Esophagus squamous epithelium (tissue), 5 donors: ENCODE measurements around the gene ARF1. TPM values are rescaled to one million over a fixed set of nuclear protein-coding genes. Genes with fewer than 3 reads are reported as not detected.

Source experiments
- DNase-seq: peaks from one replicate; lab custom pipeline; 2025; lab: John Stamatoyannopoulos, UW
- H3K27ac ChIP-seq, 4 donors: fragments of 200-600 bp; sonication (generic); one replicate each; pipeline ENCODE4 v1.5.1; 2016 to 2019; ENCODE audit warnings: mild to moderate bottlenecking in 1 of 4
- H3K27me3 ChIP-seq, 4 donors: fragments of 200-600 bp; sonication (generic); 1 replicate in 3 of 4; 2 replicates in 1 of 4; pipeline versions ENCODE4 v1.5.1 to v1.6.0; 2017 to 2021; ENCODE audit warnings: antibody characterized with exemption in 1 of 4
- H3K36me3 ChIP-seq, 3 donors: fragments of 200-600 bp; sonication (generic); one replicate each; pipeline ENCODE4 v1.5.1; 2016 to 2019
- H3K4me1 ChIP-seq, 3 donors: fragments of 200-600 bp; sonication (generic); one replicate each; pipeline ENCODE4 v1.5.1; 2017 to 2019
- H3K4me3 ChIP-seq, 4 donors: fragments of 200-600 bp; sonication (generic); 1 replicate in 3 of 4; 2 replicates in 1 of 4; pipeline ENCODE4 v1.5.1; 2016 to 2019; ENCODE audit warnings: mild to moderate bottlenecking in 2 of 4, moderate library complexity in 1 of 4
- H3K9me3 ChIP-seq, 3 donors: fragments of 200-600 bp; sonication (generic); one replicate each; pipeline ENCODE4 v1.5.1; 2016 to 2019
- CTCF ChIP-seq, 6 experiments: fragments of 450-650 bp in 4 of 6; fragments of 200-600 bp in 2 of 6; sonication (generic) in 2 of 6; IDR thresholded peaks; one replicate each; pipeline ENCODE4 v1.5.1; 2016 to 2019; ENCODE audit warnings: antibody characterized with exemption in 6 of 6, mild to moderate bottlenecking in 4 of 6, moderate library complexity in 4 of 6
- POLR2A ChIP-seq, 4 donors: fragments of 450-650 bp; IDR thresholded peaks; one replicate each; pipeline ENCODE4 v1.6.1; 2017; ENCODE audit warnings: antibody characterized with exemption in 4 of 4, mild to moderate bottlenecking in 4 of 4, moderate library complexity in 3 of 4
- WGBS, 2 donors: methylation state at CpG; one replicate each; pipeline ENCODE4 v1.1.5; 2018; 5-methylcytosine and 5-hydroxymethylcytosine counted together
- intact Hi-C: fragments of 100-400 bp; cut with DNase I; formaldehyde crosslinking; loops from one replicate; pipeline ENCODE4 v1.15.0; 2022
- total RNA-seq, 4 donors: library from RNA; depleted of rRNA; stranded (reverse); fragments of >200 nt; gene quantifications; one replicate each; pipeline ENCODE4 v1.1.0, GENCODE V29; 2016
- donor health status: DM: yes; HTN: yes; CAD: no.

ARF1 gene
- total RNA-seq, 4 donors from 2014 or later, result 279 to 327 (median 319) TPM

GRCh38 chr1:228144193-228144992, 61.9 kb downstream of the ARF1 start:
- Histone ChIP-seq H3K27ac (peak overlapping the region; percentile 6 to 100 (median 52)), H3K4me1 (peaks cover 53 to 90% (median 59%) of the 10 kb centered on the region in 3 donors), H3K4me3 (no peak overlapping the region), H3K27me3 (no peaks in the 10 kb centered on the region), H3K36me3 (peaks cover 16 to 42% (median 20%) of the 10 kb centered on the region in 3 donors), H3K9me3 (no peaks in the 10 kb centered on the region)
- DNase-seq, result no peak
- TF ChIP-seq POLR2A (IDR thresholded peaks at IDR 0.05), result no peak
- no peak for TF ChIP-seq CTCF (IDR thresholded peaks at IDR 0.05)
- intact Hi-C loops, result no loop called here
- 80% methylated on average over 1 of the region's 16 CpGs; no CpG with 5 or more reads in 1 of the 2 donors for WGBS, 2 donors

GRCh38 chr1:228144993-228145343, 62.5 kb downstream of the ARF1 start:
- intact Hi-C loops, result no loop called here
- 80 to 82% methylated on average over 2 to 7 of the region's 8 CpGs for WGBS, 2 donors
- Histone ChIP-seq H3K4me1 (peaks cover 59 to 94% (median 65%) of the 10 kb centered on the region in 3 donors), H3K9me3 (no peaks in the 10 kb centered on the region), H3K36me3 (peaks cover 16 to 42% (median 20%) of the 10 kb centered on the region in 3 donors), H3K27ac (peak overlapping the region; percentile 6 to 66 (median 52)), H3K4me3 (no peak overlapping the region), H3K27me3 (no peaks in the 10 kb centered on the region)
- TF ChIP-seq POLR2A (IDR thresholded peaks at IDR 0.05) (no peak), CTCF (IDR thresholded peaks at IDR 0.05) (no peak)
- no peak for DNase-seq

DNA sequence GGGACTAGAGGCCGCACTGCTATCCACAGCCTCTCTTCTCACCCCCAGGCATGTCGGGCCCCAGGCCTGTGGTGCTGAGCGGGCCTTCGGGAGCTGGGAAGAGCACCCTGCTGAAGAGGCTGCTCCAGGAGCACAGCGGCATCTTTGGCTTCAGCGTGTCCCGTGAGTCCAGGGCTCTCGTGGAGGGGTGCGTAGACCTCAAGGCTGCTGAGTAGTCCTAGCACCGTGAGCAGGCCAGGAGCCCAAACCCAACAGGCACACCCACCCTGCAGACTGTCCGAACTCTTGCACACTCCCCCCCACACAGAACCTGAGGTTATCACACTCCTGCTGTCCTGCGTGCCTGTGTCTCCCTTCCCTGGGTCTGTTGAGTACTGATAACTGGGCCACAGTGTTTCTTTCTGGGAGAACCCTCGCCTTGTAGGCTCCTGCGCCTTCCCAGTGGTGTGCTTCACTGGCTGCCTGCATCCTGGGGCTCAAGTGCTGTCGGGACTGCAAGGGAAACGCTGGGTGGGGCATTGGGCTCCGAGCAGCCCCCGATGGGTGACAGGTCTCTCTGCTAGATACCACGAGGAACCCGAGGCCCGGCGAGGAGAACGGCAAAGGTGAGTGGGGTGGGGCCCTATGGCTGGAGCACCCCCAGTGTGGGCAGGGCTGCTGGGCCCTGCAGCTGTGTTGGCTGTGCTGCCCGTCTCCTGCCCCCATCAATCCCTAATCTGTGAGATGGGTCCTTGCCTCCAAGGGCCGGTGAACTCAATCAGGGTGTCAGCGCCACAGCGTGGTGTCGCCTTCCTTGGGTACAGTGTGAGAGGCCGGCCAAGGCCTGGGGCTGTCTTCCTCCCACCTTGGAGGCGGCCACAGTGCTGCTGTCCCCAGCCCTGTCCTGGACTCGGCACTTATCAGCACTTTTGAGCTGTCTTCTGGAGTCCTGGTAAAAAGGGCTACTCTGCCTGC, 63.2 kb downstream of the ARF1 start:
- TF ChIP-seq POLR2A (IDR thresholded peaks at IDR 0.05) (no peak), CTCF (IDR thresholded peaks at IDR 0.05) (no peak)
- Histone ChIP-seq H3K27me3 (no peaks in the 10 kb centered on the region), H3K36me3 (peaks cover 16 to 42% (median 20%) of the 10 kb centered on the region in 3 donors), H3K4me1 (peaks cover 65 to 100% (median 72%) of the 10 kb centered on the region in 3 donors), H3K4me3 (no peak overlapping the region), H3K9me3 (no peaks in the 10 kb centered on the region), H3K27ac (peak overlapping the region in 3 of 4 donors; percentile 14 to 66 (median 48))
- WGBS, 2 donors, result 74 to 79% methylated on average over 8 to 10 of the region's 31 CpGs
- no peak for DNase-seq
- intact Hi-C loops, result no loop called here

- no peak for TF ChIP-seq POLR2A (IDR thresholded peaks at IDR 0.05)
- TF ChIP-seq CTCF (IDR thresholded peaks at IDR 0.05), result no peak
- intact Hi-C loops, result no loop called here
- Histone ChIP-seq H3K4me3 (no peak overlapping the region), H3K27me3 (no peaks in the 10 kb centered on the region), H3K4me1 (peaks cover 66 to 100% (median 76%) of the 10 kb centered on the region in 3 donors), H3K36me3 (peaks cover 16 to 42% (median 20%) of the 10 kb centered on the region in 3 donors), H3K9me3 (no peaks in the 10 kb centered on the region), H3K27ac (peak overlapping the region in 1 of 4 donors; percentile 10)
- no peak for DNase-seq
- WGBS, 2 donors, result 82 to 85% methylated on average over 9 to 10 of the region's 18 CpGs
These were observed 64.1 kb downstream of the ARF1 start for GRCh38 chr1:228146417-228147150.
